Stimulated activated CD4-positive, alpha-beta T cell treated with anti-CD3 and anti-CD28 coated beads, Interleukin-1b, Interleukin-23, amount 100 ng/mL, for 4 hours (primary cell): Measurements from ENCODE around the gene COL4A1.

Experiments
- DNase-seq, 2 donors: peaks; one replicate each; pipeline ENCODE4 v3.0.0-alpha.2; 2020; ENCODE audit warnings: low read depth in 2 of 2

The COL4A1 gene

DNA sequence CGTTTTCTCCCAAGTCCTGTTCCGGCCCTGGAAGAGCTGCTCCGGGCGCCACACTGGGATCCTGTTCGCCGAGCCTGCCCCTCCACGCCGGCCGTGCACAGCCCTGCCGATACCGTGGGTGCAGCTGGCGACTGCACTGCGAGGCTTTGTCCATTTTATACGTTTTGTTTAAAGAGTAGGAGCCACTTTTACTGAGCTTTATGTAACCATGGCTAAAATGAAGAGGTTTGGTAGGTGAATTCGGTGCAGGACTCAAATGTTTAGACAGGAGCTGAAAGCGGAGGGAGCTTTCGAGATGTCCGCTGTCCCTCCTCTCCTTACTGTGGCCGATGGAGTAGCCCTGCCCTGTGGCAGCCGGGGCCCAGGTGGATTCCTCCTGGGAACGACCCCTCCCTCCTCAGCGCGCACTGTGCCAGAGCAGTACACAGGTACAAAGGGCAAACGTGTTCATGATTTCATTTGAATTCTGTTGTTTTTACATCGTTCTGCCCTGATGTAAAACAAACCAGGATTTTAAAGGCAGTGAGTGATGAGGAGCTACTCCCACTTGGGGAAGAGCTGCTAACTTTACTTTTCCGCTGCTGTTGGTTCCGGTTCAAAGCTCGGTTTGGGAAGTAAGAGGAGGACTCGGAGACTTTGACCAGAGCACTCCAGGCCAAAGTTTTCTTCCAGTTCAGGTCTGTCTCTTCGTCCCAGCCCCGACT, 1.9 kb upstream of the COL4A1 start:
- DNase-seq = no peak

- no peak for DNase-seq
These were observed 1.1 kb upstream of the COL4A1 start for GRCh38 chr13:110307767-110308655.

- DNase-seq = no peak
These were observed 507 bp downstream of the COL4A1 start for GRCh38 chr13:110306340-110306959.

DNA sequence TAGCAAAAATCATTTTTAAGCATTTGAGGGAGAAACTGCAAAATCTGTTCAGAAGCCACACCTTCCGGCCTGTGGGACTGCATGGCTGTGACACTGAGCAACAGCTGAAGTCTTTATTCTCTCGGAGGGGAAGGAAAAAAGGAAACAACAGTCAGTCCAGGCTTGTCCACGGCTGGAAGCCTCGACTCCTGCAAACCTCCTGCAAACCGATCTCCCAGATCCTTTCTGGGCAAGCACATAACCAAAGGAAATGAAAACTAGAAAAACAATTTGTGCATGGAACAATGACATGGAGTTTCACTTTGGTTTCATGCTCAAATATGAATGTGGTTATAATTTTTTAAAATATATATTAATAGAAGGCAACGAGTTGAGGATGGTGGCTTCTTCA, 1.0 kb downstream of the COL4A1 start:
- no peak for DNase-seq

DNA sequence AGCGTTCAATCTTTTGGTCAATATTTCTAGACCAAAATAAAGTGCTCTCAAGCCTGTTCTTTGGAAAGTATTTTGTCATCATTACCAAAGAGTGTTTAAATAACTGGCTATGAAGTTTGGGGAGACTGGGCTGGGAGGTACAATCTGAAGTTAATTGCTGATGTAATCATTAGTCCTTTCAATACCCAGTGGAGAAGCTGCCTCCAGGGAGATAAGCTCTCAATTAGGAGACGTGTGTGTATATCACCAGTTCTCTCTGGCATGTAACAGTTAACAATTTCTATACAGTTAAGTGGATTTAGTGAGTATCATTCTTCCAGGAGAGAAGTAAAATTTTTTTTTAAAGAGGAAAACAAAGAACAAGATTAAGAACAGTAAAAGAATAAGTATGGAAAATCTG, 1.4 kb downstream of the COL4A1 start:
- no peak for DNase-seq

DNA sequence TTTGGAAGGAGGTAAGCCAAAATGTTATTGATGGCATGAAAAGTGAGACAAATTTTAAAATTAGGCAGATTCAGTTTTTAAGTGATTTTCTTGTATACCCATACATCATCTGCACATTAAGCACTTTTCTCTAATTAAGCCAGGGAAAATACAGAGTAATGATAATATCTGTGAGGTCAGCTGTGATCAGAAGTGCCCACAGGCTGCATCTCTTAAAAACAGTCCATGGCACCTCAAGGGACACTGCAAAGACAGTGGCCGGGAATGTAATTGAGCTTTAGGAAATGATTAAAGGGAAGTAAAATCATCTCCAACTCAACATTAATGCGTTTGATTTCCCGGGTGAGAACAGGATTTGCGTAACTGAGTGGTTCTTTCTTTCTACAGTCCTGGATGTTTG, 2.0 kb downstream of the COL4A1 start:
- no peak for DNase-seq

DNA sequence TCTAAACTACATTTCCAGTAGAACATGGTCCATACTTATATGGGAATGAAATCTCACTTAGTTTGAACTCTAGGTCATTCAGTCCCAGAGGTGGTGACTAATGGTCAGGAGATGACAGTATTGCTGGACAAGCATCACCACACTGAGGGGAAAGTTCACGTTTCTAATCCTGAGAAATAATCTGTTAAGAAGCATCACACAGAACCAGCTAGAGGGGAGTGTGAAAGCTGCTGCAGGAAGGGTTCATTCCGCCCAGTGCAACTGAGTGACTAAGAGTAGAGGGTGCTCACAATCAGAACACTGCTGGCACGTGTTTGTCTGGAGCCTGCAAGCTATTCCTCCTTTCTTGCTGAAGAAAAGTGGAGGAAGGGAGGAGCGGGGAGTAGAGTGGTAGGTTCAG, 2.7 kb downstream of the COL4A1 start:
- DNase-seq = no peak

- DNase-seq = no peak
These were observed 3.3 kb downstream of the COL4A1 start for GRCh38 chr13:110303644-110304043.

- no peak for DNase-seq
These were observed 4.0 kb downstream of the COL4A1 start for GRCh38 chr13:110302997-110303396.

GRCh38 chr13:110301606-110302553, 5.1 kb downstream of the COL4A1 start:
- no peak for DNase-seq

- DNase-seq = no peak
These were observed 5.9 kb downstream of the COL4A1 start for GRCh38 chr13:110301083-110301482.

GRCh38 chr13:110300090-110300815, 6.7 kb downstream of the COL4A1 start:
- no peak for DNase-seq

DNA sequence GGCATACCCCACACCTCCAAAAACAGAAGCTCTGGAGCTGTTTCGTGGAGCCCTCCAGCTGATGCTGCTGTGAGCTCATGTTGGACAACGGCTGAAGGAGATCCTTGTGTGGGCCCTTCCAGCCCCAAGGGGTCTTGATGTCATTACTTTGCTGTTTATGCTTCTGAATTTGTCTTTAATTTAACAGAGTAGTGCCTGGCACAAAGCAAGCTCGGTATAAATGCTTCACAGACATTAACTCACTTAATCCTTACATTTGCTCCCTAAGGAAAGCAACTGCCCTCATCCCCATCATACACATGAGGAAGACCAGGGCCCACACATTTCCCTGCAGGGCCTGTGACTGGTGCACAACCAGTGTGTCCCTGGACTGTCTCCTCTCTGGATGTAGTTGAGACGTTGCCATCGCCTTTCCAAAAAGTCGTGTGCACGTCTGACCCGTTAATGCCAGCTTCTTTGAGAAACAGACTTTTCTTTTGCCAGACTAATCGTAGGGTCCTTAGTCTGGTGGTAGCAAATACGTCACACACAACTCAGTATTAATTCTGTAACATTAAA, 7.6 kb downstream of the COL4A1 start:
- DNase-seq = no peak

- no peak for DNase-seq
These were observed 8.3 kb downstream of the COL4A1 start for GRCh38 chr13:110298505-110299282.

DNA sequence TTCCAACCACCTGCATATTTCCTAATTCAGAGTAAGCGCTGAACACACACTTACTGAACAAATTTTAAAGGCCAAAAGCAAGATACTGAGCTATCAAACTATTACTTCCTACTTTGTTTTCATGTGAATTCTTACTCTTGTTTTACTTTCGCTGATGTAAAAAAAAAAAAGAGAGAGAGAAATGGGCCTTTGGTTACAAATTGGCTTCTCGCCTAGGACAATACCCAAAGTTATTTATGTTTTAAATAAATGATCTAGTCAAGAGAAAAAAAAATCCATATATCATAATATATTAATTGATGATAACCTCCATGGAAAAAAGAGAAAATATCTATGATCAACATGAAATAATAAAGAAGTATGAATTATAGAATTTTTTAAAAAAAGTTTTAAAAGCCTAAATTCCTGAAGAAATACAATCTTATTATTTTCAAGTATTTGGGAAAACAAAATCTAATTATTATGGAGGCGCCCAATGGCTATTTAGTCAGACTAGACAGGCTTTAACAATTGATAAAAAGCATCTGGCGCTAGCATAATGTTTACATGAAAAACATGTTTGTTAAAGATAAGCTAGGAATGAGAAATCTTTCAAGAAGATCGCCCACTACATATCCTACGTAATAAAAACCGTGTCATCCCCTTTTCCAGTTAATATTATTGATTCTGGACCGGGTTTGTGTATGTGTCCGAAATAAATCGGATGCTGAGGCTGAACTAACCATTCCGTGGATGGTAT, 9.0 kb downstream of the COL4A1 start:
- DNase-seq = no peak

DNA sequence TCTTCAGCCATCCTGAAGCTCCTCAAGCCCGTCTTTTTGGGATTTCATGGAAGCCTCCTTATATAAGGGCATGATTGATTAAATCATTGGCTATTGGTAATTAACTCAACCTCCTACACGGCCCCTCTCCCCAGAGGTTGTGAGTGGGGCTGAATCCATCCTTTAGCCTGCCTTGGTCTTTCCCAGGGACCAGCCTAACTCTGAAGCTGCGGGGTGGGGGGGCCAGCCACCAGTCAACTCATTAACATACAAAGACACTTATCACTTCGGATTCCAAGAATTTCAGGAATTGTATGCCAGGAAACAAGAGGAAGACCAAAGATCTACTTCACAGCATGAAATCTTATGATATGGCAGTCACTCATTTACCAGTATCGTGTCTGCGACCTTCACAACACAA, 9.9 kb downstream of the COL4A1 start:
- DNase-seq = no peak

DNA sequence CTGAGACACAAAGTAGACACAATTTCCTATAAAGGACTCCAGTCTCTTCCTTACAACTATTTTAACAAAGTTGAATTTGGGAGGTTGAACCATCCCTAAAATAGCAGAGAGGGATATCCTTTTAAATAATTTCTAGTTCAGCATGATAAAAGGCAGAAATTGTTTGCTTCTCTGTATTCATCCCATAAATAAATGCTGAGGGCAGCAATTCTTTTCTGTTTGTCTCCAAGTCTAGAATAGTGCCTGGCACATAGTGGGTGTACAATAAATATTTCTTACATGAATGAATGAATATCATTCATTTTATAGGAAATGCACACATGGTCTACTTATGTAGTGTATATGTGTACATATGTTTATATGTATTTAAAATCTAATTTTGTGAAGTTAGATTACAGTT, 12.3 kb downstream of the COL4A1 start:
- no peak for DNase-seq

GRCh38 chr13:110294146-110294545, 12.8 kb downstream of the COL4A1 start:
- DNase-seq = no peak

GRCh38 chr13:110293649-110294048, 13.3 kb downstream of the COL4A1 start:
- DNase-seq = no peak
